WTC11 (cell line): ENCODE measurements around the gene TMCO2.

Experiments used
- CBFB ChIP-seq: sonication (generic); formaldehyde crosslinking; IDR thresholded peaks from 2 replicates; pipeline ENCODE4 v1.8.1; 2022; ENCODE audit warnings: mild to moderate bottlenecking, low read depth, missing genetic modification reagents
- CREB1 ChIP-seq: sonication (generic); formaldehyde crosslinking; IDR thresholded peaks from 2 replicates; pipeline ENCODE4 v1.8.0; 2023; ENCODE audit warnings: mild to moderate bottlenecking, missing genetic modification reagents
- FOXK1 ChIP-seq: sonication (generic); formaldehyde crosslinking; IDR thresholded peaks from 2 replicates; pipeline ENCODE4 v1.8.0; 2022; ENCODE audit warnings: mild to moderate bottlenecking, moderate library complexity, missing genetic modification reagents
- JUN ChIP-seq: sonication (generic); formaldehyde crosslinking; IDR thresholded peaks from 2 replicates; pipeline ENCODE4 v1.8.0; 2023; ENCODE audit warnings: mild to moderate bottlenecking, missing genetic modification reagents
- NR3C1 ChIP-seq: sonication (generic); formaldehyde crosslinking; conservative IDR thresholded peaks from 2 replicates; pipeline ENCODE4 v1.8.1; 2023; ENCODE audit warnings: low read depth, mild to moderate bottlenecking, missing genetic modification reagents
- TP53 ChIP-seq: sonication (generic); formaldehyde crosslinking; IDR thresholded peaks from 2 replicates; pipeline ENCODE4 v1.8.1; 2023; ENCODE audit warnings: mild to moderate bottlenecking, missing genetic modification reagents
- TF ChIP-seq, protein P1 (sequence below): fragments of 200-600 bp; IDR thresholded peaks from 2 replicates; pipeline ENCODE4 v1.8.0; 2022; ENCODE audit warnings: antibody characterized with exemption
- TF ChIP-seq, protein P2 (sequence below): sonication (generic); formaldehyde crosslinking; IDR thresholded peaks from 2 replicates; pipeline ENCODE4 v1.8.0; 2022; ENCODE audit warnings: missing genetic modification reagents

DNA sequence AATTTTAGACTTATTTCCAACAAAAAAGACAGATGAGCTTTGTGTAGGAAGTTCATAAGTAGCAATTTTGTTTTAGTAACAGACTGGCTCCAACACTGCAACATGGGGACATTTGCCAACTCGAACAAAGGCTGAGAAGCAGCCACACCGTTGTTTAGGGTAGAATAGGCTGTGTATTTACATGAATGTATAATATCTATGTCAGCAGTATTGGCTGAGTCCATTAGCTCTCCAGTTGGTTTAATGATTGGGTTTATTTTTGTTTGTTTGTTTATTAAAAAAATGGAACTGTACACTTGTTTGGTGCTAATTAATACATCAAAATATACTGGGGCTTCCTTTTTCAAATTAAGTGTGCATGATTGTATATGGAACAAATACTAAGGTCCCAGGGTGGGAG, 7.3 kb upstream of the TMCO2 start:
- TF ChIP-seq, protein P1, sequence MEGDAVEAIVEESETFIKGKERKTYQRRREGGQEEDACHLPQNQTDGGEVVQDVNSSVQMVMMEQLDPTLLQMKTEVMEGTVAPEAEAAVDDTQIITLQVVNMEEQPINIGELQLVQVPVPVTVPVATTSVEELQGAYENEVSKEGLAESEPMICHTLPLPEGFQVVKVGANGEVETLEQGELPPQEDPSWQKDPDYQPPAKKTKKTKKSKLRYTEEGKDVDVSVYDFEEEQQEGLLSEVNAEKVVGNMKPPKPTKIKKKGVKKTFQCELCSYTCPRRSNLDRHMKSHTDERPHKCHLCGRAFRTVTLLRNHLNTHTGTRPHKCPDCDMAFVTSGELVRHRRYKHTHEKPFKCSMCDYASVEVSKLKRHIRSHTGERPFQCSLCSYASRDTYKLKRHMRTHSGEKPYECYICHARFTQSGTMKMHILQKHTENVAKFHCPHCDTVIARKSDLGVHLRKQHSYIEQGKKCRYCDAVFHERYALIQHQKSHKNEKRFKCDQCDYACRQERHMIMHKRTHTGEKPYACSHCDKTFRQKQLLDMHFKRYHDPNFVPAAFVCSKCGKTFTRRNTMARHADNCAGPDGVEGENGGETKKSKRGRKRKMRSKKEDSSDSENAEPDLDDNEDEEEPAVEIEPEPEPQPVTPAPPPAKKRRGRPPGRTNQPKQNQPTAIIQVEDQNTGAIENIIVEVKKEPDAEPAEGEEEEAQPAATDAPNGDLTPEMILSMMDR, result no peak
- no peak for TF ChIP-seq CREB1 (CRISPR knock-in tag)
- no peak for TF ChIP-seq NR3C1 (CRISPR knock-in tag)
- TF ChIP-seq, protein P2, sequence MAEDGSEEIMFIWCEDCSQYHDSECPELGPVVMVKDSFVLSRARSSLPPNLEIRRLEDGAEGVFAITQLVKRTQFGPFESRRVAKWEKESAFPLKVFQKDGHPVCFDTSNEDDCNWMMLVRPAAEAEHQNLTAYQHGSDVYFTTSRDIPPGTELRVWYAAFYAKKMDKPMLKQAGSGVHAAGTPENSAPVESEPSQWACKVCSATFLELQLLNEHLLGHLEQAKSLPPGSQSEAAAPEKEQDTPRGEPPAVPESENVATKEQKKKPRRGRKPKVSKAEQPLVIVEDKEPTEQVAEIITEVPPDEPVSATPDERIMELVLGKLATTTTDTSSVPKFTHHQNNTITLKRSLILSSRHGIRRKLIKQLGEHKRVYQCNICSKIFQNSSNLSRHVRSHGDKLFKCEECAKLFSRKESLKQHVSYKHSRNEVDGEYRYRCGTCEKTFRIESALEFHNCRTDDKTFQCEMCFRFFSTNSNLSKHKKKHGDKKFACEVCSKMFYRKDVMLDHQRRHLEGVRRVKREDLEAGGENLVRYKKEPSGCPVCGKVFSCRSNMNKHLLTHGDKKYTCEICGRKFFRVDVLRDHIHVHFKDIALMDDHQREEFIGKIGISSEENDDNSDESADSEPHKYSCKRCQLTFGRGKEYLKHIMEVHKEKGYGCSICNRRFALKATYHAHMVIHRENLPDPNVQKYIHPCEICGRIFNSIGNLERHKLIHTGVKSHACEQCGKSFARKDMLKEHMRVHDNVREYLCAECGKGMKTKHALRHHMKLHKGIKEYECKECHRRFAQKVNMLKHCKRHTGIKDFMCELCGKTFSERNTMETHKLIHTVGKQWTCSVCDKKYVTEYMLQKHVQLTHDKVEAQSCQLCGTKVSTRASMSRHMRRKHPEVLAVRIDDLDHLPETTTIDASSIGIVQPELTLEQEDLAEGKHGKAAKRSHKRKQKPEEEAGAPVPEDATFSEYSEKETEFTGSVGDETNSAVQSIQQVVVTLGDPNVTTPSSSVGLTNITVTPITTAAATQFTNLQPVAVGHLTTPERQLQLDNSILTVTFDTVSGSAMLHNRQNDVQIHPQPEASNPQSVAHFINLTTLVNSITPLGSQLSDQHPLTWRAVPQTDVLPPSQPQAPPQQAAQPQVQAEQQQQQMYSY (CRISPR knock-in tag), result no peak
- no peak for TF ChIP-seq CBFB (CRISPR knock-in tag)
- no peak for TF ChIP-seq TP53 (CRISPR knock-in tag)
- TF ChIP-seq FOXK1 (CRISPR knock-in tag), result no peak
- no peak for TF ChIP-seq JUN (CRISPR knock-in tag)
